ENCODE data around the gene ATPAF2. TPM values are rescaled to one million over a fixed set of nuclear protein-coding genes. Genes with fewer than 3 reads are reported as not detected.

ATPAF2 gene
- total RNA-seq, 1 donor from 2014 or later: 21.8 TPM

GRCh38 chr17:17987187-17987896, 51.6 kb downstream of the ATPAF2 start:
- DNase-seq (ENCODE audit: low read depth): no peak

- DNase-seq (ENCODE audit: low read depth): peak; percentile 16
Observed at GRCh38 chr17:17985555-17985954, 53.4 kb downstream of the ATPAF2 start.

- DNase-seq (ENCODE audit: low read depth): no peak
Observed at GRCh38 chr17:17985153-17985552, 53.8 kb downstream of the ATPAF2 start.

GRCh38 chr17:17983776-17984175, 55.2 kb downstream of the ATPAF2 start:
- no peak for DNase-seq (ENCODE audit: low read depth)

GRCh38 chr17:17983376-17983775, 55.6 kb downstream of the ATPAF2 start:
- DNase-seq (ENCODE audit: low read depth): no peak

- DNase-seq (ENCODE audit: low read depth): no peak
Observed at GRCh38 chr17:17982801-17983200, 56.2 kb downstream of the ATPAF2 start.

GRCh38 chr17:17981330-17981729, 57.6 kb downstream of the ATPAF2 start:
- no peak for DNase-seq (ENCODE audit: low read depth)

- DNase-seq (ENCODE audit: low read depth): no peak
Observed at GRCh38 chr17:17979778-17980177, 59.2 kb downstream of the ATPAF2 start.

GRCh38 chr17:17978481-17979424, 60.2 kb downstream of the ATPAF2 start:
- no peak for DNase-seq (ENCODE audit: low read depth)

GRCh38 chr17:17976931-17977570, 61.9 kb downstream of the ATPAF2 start:
- DNase-seq (ENCODE audit: low read depth): no peak

- no peak for DNase-seq (ENCODE audit: low read depth)
Observed at GRCh38 chr17:17975436-17975835, 63.5 kb downstream of the ATPAF2 start.

- DNase-seq (ENCODE audit: low read depth): no peak
Observed at GRCh38 chr17:17972952-17973254, 66.1 kb downstream of the ATPAF2 start.

GRCh38 chr17:17972126-17972951, 66.6 kb downstream of the ATPAF2 start, which contains the start of the genes DRC3 and TOM1L2:
Gene DRC3, plus strand, starts transcription at chr17:17972862. Its CDS starts 4,737 bp downstream, at chr17:17977599.
Gene TOM1L2, minus strand, starts transcription at chr17:17972400. Its CDS starts 87 bp downstream, at chr17:17972313.
- DNase-seq (ENCODE audit: low read depth): peak; percentile 100

- peak; percentile 78 for DNase-seq (ENCODE audit: low read depth)
Observed at GRCh38 chr17:17971431-17972125, 67.4 kb downstream of the ATPAF2 start.

- no peak for DNase-seq (ENCODE audit: low read depth)
Observed at GRCh38 chr17:17970699-17971430, 68.1 kb downstream of the ATPAF2 start.

All from myocyte (in vitro differentiated cells).